GM12878 (cell line): ENCODE measurements around the gene ZC3H8. TPM values are rescaled to one million over a fixed set of nuclear protein-coding genes. Genes with fewer than 3 reads are reported as not detected.

Experiments used
- ATAC-seq: fragments of 200-7000 bp; cut with Tn5 transposase; 3 replicates; pipeline ENCODE4 v1.9.1; 2020; ENCODE audit warnings: mild to moderate bottlenecking, moderate library complexity
- BruUV-seq: library from RNA; stranded (reverse); fragments of 400-500 nt; replicated peaks from 2 replicates; lab custom pipeline; 2021; lab: Mats Ljungman, UMichigan
- CTCF ChIA-PET: fragments of 300-600 bp; sonication (Branson Sonifier 250); formaldehyde crosslinking; extraction: SDS; loops from one replicate; lab custom pipeline; 2021; ENCODE audit warnings: inconsistent platforms; lab: Yijun Ruan, JAX
- POLR2A ChIA-PET: fragments of 350-600 bp; formaldehyde crosslinking; extraction: SDS; loops from one replicate; lab custom pipeline; 2021; ENCODE audit warnings: inconsistent platforms; lab: Charles Lee
- RAD21 ChIA-PET: fragments of 300-600 bp; sonication (Branson Sonifier 250); formaldehyde crosslinking; loops from one replicate; lab custom pipeline; 2023; ENCODE audit warnings: antibody characterized with exemption; ENCODE audit not compliant: unreplicated experiment; lab: Charles Lee
- SMC1A ChIA-PET: fragments of 300-600 bp; sonication (Branson Sonifier 250); formaldehyde crosslinking; loops from one replicate; lab custom pipeline; 2023; ENCODE audit not compliant: unreplicated experiment, uncharacterized antibody; lab: Charles Lee
- DNase-seq: peaks from one replicate; pipeline ENCODE4 v3.0.0-alpha.2; 2011; ENCODE audit warnings: low read depth, low spot score
- FAIRE-seq: peaks from 3 replicates; lab custom pipeline; 2011; peaks lifted over from hg19 to GRCh38; lab: Jason Lieb, UNC
- H2AFZ ChIP-seq: 2 replicates; pipeline ENCODE4 v1.6.0; 2011; ENCODE audit warnings: low read depth, low read length, control low read depth; ENCODE audit not compliant: control insufficient read depth
- H3K27ac ChIP-seq: 2 replicates; pipeline ENCODE4 v1.5.1; 2011; ENCODE audit warnings: control low read depth; ENCODE audit not compliant: control insufficient read depth, insufficient read depth
- H3K27me3 ChIP-seq, 2 experiments: replicated peaks in 1 of 2; 2 replicates each; pipeline versions ENCODE4 v1.6.0 to v1.6.1; 2011; ENCODE audit warnings: low read length in 1 of 2; ENCODE audit not compliant: control insufficient read depth in 2 of 2, insufficient read depth in 2 of 2
- H3K36me3 ChIP-seq, 2 experiments: 2 replicates each; pipeline ENCODE4 v1.5.1; 2011; ENCODE audit warnings: low read length in 1 of 2; ENCODE audit not compliant: control insufficient read depth in 2 of 2, insufficient read depth in 2 of 2
- H3K4me1 ChIP-seq: 2 replicates; pipeline ENCODE4 v1.6.1; 2011; ENCODE audit warnings: mild to moderate bottlenecking, low read length, moderate library complexity, mixed read lengths; ENCODE audit not compliant: control insufficient read depth, insufficient read depth
- H3K4me2 ChIP-seq: 2 replicates; pipeline ENCODE4 v1.6.0; 2011; ENCODE audit warnings: control low read depth; ENCODE audit not compliant: control insufficient read depth, insufficient read depth
- H3K4me3 ChIP-seq: fragments of 200-600 bp; sonication (generic); 2 replicates; pipeline ENCODE4 v1.5.1; 2016
- H3K79me2 ChIP-seq: 2 replicates; pipeline ENCODE4 v1.6.0; 2011; ENCODE audit warnings: low read length; ENCODE audit not compliant: control insufficient read depth, insufficient read depth
- H3K9ac ChIP-seq: 2 replicates; pipeline ENCODE4 v1.8.0; 2011; ENCODE audit warnings: low read length, control low read depth, mixed read lengths; ENCODE audit not compliant: control insufficient read depth, insufficient read depth
- H3K9me3 ChIP-seq: replicated peaks from 3 replicates; pipeline ENCODE4 v1.5.1; 2011; ENCODE audit warnings: mild to moderate bottlenecking, low read length; ENCODE audit not compliant: control insufficient read depth, insufficient read depth
- H4K20me1 ChIP-seq: 2 replicates; pipeline ENCODE4 v1.6.0; 2011; ENCODE audit not compliant: control insufficient read depth, insufficient read depth
- CTCF ChIP-seq, 3 experiments: IDR thresholded peaks in 2 of 3; conservative IDR thresholded peaks in 1 of 3; 2 replicates each; pipeline ENCODE4 v1.5.1; 2011; ENCODE audit warnings: low read depth in 3 of 3, low read length in 3 of 3, mild to moderate bottlenecking in 3 of 3, control low read depth in 2 of 3, moderate library complexity in 2 of 3, inconsistent platforms in 1 of 3, mixed read lengths in 1 of 3; ENCODE audit not compliant: control insufficient read depth in 2 of 3, insufficient read depth in 1 of 3; ENCODE audit errors: extremely low read depth in 1 of 3
- FOXK2 ChIP-seq: fragments of 450-650 bp; IDR thresholded peaks from 2 replicates; pipeline ENCODE4 v1.6.1; 2017; ENCODE audit warnings: mild to moderate bottlenecking, moderate library complexity
- MYB ChIP-seq: fragments of 150-350 bp; IDR thresholded peaks from 2 replicates; pipeline ENCODE4 v1.6.1; 2014; ENCODE audit warnings: mild to moderate bottlenecking, low read depth, low read length, borderline replicate concordance
- TCF7 ChIP-seq: IDR thresholded peaks from 2 replicates; pipeline ENCODE4 v1.6.1; 2014; ENCODE audit warnings: antibody characterized with exemption, borderline replicate concordance
- ZNF592 ChIP-seq: fragments of 450-650 bp; IDR thresholded peaks from 2 replicates; pipeline ENCODE4 v1.6.1; 2017; ENCODE audit warnings: mild to moderate bottlenecking, moderate library complexity
- WGBS: methylation state at CpG from one replicate; pipeline ENCODE4 v1.1.6; 2016; ENCODE audit warnings: low lambda C conversion rate; ENCODE audit not compliant: insufficient replicate concordance, insufficient coverage; ENCODE audit errors: missing lambda C conversion rate; 5-methylcytosine and 5-hydroxymethylcytosine counted together
- in situ Hi-C: fragments of 300-500 bp; cut with MboI; formaldehyde crosslinking; loops from 9 replicates; pipeline ENCODE4 v1.14.3; 2018; ENCODE audit warnings: mixed read lengths
- intact Hi-C: fragments of 100-400 bp; cut with micrococcal nuclease; formaldehyde crosslinking; loops from one replicate; pipeline ENCODE4 v1.14.2; 2022; ENCODE audit not compliant: unreplicated experiment
- polyA plus RNA-seq, 11 experiments: library from polyadenylated mRNA; depleted of rRNA in 4 of 11; unstranded in 6 of 11; stranded (reverse) in 5 of 11; fragments of >200 nt; fragmentation: Nextera tagmentation in 4 of 11; fragmentation: Illumina TruSeq in 1 of 11; extraction: Ambion mirVana in 4 of 11; extraction: Trizol in 1 of 11; gene quantifications; 1 replicate in 1 of 11; 2 replicates in 10 of 11; pipeline versions ENCODE4 v1.2.1 to v1.2.3, GENCODE V29; 2011 to 2016; ENCODE audit warnings: inconsistent platforms in 2 of 11, missing spikeins in 2 of 11, low read depth in 1 of 11
- total RNA-seq, 4 experiments: library from RNA; depleted of rRNA in 3 of 4; stranded (reverse); fragments of >200 nt in 3 of 4; fragmentation: Illumina TruSeq in 1 of 4; extraction: Trizol in 1 of 4; gene quantifications; 2 replicates each; pipeline versions ENCODE4 v1.2.1 to v1.2.3, GENCODE V29; 2013 to 2021

ZC3H8 gene
- total and polyA plus RNA-seq, 10 of the 15 experiments (the other 5 are each of a cell fraction or from before 2014, with no cell fraction given) = 9.9 to 28.4 (median 19.5) TPM

DNA sequence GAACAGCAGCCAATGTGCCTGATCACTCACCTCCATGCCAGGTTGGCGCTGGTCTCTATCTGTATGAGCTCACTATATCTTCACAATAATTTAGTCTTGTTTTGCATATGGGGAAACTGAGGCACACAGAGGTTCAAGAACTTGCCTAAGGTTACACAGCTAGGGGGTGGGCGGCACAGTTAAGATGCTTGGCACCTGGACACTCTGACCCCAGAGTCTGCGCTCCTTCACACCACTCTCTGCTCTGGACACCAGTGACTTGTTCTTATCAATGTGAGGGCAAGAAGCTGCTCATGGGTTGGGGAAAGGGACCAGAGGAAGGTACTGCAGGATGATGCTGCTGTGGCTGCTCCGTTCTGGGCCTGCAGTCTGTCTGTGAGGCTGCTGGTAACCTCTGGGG, 89.5 kb downstream of the ZC3H8 start:
- H3K27me3 ChIP-seq = 0 out of 4 replicates have a peak, but pooled peaks cover 0 to 1% of the 10 kb centered on the region in 2 experiments
- no peak overlapping the region for H3K4me2 ChIP-seq
- H3K4me1 ChIP-seq = no peaks in the 10 kb centered on the region
- H3K9me3 ChIP-seq = no peaks in the 10 kb centered on the region
- TF ChIP-seq TCF7 (no peak), MYB (no peak), FOXK2 (no peak), CTCF (IDR thresholded peaks at IDR 0.05 in 2 of 3, conservative IDR thresholded peaks at IDR 0.05 in 1 of 3; ENCODE audit: control insufficient read depth in 2 of 3, extremely low read depth in 1 of 3, insufficient read depth in 1 of 3, low read depth in 3 of 3, low read length in 3 of 3) (no peak), ZNF592 (no peak)
- no peaks in the 10 kb centered on the region for H3K36me3 ChIP-seq
- no peaks in the 10 kb centered on the region for H3K79me2 ChIP-seq
- ChIA-PET SMC1A (no interaction called here), POLR2A (no interaction called here), RAD21 (no interaction called here), CTCF (no interaction called here)
- H2AFZ ChIP-seq = no peak overlapping the region
- H3K4me3 ChIP-seq = no peak overlapping the region
- intact Hi-C loops = no loop called here
- no TSS peak for BruUV-seq
- ATAC-seq = no peak
- H3K9ac ChIP-seq = no peak overlapping the region
- FAIRE-seq = no peak
- no peak for DNase-seq
- no peaks in the 10 kb centered on the region for H4K20me1 ChIP-seq
- no peak overlapping the region for H3K27ac ChIP-seq
- in situ Hi-C loops = no loop called here
- WGBS = 78% methylated on average over 4 of the region's 4 CpGs
